Ramos (cell line): ENCODE data around the gene TMEM11.

Source experiments
- in situ Hi-C: fragments of 300-500 bp; cut with MboI; formaldehyde crosslinking; loops from one replicate; pipeline ENCODE4 v1.14.3; 2022; ENCODE audit warnings: low sequenced_read_pairs; ENCODE audit not compliant: unreplicated experiment

Gene TMEM11

GRCh38 chr17:21189361-21189760 lies 24.6 kb downstream of the TMEM11 start:
- in situ Hi-C loops: no loop called here

- in situ Hi-C loops: no loop called here
Measured at GRCh38 chr17:21186399-21187187, 27.4 kb downstream of the TMEM11 start.

- in situ Hi-C loops: no loop called here
Measured at GRCh38 chr17:21185061-21185460, 28.9 kb downstream of the TMEM11 start.

- in situ Hi-C loops: no loop called here
Measured at GRCh38 chr17:21184570-21184969, 29.4 kb downstream of the TMEM11 start.

GRCh38 chr17:21183468-21183867 lies 30.5 kb downstream of the TMEM11 start:
- in situ Hi-C loops: no loop called here

- in situ Hi-C loops: no loop called here
Measured at GRCh38 chr17:21177854-21178600, 35.9 kb downstream of the TMEM11 start.

- in situ Hi-C loops: no loop called here
Measured at GRCh38 chr17:21177401-21177800, 36.6 kb downstream of the TMEM11 start.

GRCh38 chr17:21176773-21177395 lies 37.1 kb downstream of the TMEM11 start:
- in situ Hi-C loops: no loop called here

GRCh38 chr17:21174713-21175112 lies 39.2 kb downstream of the TMEM11 start:
- in situ Hi-C loops: no loop called here

GRCh38 chr17:21174186-21174585 lies 39.8 kb downstream of the TMEM11 start:
- in situ Hi-C loops: no loop called here

GRCh38 chr17:21173543-21173942 lies 40.4 kb downstream of the TMEM11 start:
- in situ Hi-C loops: no loop called here

- in situ Hi-C loops: no loop called here
Measured at GRCh38 chr17:21172846-21173245, 41.1 kb downstream of the TMEM11 start.

GRCh38 chr17:21171970-21172510 lies 41.9 kb downstream of the TMEM11 start:
- in situ Hi-C loops: no loop called here

- in situ Hi-C loops: no loop called here
Measured at GRCh38 chr17:21171309-21171922, 42.5 kb downstream of the TMEM11 start.

GRCh38 chr17:21170809-21171208 lies 43.2 kb downstream of the TMEM11 start:
- in situ Hi-C loops: no loop called here

GRCh38 chr17:21169496-21169895 lies 44.5 kb downstream of the TMEM11 start:
- in situ Hi-C loops: no loop called here

GRCh38 chr17:21168555-21168865 lies 45.5 kb downstream of the TMEM11 start:
- in situ Hi-C loops: no loop called here

GRCh38 chr17:21167303-21167702 lies 46.7 kb downstream of the TMEM11 start:
- in situ Hi-C loops: no loop called here

GRCh38 chr17:21166595-21167210 lies 47.3 kb downstream of the TMEM11 start:
- in situ Hi-C loops: no loop called here

- in situ Hi-C loops: no loop called here
Measured at GRCh38 chr17:21165922-21166594, 47.9 kb downstream of the TMEM11 start.
